GM12801 (cell line): ENCODE data around the gene GRID2.

Experiments used
- TF ChIP-seq, protein P1 (sequence below): IDR thresholded peaks from one replicate; pipeline ENCODE4 v1.5.1; 2011; ENCODE audit warnings: control low read depth; ENCODE audit not compliant: insufficient read length; ENCODE audit errors: extremely low read depth

GRID2 gene

DNA sequence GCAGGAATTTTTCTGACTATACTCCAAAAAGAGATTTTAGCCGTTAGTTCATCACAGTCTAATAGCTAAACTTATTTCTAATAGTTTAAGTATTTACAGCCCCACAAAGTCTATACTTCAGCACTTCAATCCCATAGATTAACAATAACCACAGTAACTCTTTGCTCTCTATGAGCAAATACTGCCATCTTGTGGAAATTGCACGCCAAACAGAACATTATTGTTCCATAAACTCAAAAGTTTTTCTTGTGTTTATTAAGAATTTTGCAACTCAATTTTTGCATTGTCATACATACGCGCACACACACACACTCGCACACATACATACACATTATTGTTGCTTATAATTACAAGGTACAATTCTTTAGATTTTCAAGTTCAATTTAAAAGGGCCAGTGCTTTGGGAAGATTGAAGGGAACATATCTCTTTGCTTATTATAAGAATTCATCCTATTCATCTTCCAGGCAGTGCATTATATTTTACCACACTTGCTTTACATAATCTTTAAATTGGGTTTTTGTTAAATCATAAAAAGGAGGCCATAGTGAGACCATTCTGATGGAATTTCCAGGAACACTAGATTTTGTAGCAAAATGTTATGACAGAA is 1461.0 kb downstream of the GRID2 start:
- TF ChIP-seq, protein P1, sequence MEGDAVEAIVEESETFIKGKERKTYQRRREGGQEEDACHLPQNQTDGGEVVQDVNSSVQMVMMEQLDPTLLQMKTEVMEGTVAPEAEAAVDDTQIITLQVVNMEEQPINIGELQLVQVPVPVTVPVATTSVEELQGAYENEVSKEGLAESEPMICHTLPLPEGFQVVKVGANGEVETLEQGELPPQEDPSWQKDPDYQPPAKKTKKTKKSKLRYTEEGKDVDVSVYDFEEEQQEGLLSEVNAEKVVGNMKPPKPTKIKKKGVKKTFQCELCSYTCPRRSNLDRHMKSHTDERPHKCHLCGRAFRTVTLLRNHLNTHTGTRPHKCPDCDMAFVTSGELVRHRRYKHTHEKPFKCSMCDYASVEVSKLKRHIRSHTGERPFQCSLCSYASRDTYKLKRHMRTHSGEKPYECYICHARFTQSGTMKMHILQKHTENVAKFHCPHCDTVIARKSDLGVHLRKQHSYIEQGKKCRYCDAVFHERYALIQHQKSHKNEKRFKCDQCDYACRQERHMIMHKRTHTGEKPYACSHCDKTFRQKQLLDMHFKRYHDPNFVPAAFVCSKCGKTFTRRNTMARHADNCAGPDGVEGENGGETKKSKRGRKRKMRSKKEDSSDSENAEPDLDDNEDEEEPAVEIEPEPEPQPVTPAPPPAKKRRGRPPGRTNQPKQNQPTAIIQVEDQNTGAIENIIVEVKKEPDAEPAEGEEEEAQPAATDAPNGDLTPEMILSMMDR: no peak

DNA sequence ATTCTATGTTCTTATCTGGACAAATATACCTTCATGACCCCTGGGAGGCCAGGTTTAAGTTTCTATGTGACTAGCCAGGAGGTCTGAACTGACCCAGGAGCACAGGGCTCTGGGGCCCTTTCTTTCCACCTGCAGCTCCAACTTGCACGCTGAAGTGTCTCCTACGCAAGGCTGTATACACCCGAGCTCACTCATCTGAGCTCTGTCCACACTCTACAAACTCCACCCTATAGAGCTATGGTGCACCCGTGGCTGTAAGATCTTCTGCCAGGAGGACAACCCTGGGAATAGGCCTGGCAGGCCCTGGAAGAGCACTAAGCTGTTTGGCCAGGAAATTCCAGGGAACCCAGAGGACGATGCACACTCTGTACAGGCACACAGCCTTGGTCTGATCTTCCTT is 1464.2 kb downstream of the GRID2 start:
- TF ChIP-seq, protein P1: no peak

DNA sequence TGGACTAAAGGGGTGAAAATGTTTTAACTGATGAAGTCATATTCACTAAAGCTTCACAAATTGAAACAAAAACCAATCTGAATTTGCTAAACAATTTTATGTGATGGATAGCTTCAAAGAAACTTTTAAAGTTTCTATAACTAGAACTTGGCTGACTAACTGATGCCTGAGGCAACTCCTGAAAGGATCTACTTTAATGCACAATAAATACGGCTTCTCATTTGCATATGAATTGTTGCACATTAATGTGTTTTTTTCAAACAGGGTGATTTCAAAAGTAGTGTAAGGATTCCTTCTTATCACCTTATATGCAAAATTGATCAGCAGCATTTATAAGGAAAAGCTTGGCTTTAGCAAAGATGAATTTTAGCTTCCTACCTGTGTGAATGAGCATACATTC is 1466.4 kb downstream of the GRID2 start:
- TF ChIP-seq, protein P1: no peak

DNA sequence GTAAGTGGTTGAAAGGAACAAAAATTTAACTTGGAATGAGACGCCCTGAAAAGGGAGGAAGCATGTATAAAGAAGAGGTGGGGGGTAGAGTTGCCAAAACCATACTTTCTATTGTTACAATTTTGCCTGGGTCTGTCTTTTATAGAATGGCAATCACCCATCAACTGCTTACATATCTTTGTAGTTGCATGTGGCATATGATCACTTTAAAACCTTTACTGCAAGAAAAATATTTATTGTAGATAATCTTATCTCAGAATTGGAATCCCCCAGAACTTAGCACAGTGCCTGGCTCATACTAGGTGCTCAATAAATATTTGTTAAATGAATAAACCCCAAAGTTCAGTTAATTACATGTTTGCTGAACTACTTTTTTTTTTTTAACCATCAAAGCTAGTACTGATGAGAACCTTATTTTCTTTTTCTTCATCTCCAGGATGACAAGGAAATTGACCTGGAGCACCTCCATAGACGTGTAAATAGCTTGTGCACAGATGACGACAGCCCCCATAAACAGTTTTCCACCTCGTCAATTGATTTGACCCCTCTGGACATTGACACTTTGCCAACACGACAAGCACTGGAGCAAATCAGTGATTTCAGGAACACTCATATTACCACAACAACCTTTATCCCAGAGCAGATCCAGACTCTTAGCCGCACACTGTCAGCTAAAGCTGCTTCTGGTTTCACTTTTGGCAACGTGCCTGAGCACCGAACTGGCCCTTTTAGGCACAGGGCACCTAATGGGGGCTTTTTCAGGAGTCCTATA is 1468.1 kb downstream of the GRID2 start:
- TF ChIP-seq, protein P1: no peak

DNA sequence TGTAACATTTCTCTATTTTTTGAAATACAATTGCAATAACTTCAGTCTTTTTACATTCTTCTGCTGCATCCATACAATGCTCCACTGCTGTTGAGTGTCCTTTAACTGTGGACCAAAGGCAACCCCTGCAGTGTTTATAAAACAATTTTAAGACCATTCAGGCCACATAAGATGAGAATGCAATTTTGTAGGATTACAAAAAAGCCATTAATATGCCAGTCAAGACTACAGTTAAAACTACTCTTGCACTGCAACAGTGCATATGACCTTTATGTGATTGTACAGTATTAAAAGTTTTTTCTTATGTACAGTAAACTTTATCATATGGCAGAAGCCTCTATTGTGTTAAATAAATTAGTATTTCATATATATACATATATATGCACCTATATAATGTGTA is 1469.1 kb downstream of the GRID2 start:
- TF ChIP-seq, protein P1: no peak

DNA sequence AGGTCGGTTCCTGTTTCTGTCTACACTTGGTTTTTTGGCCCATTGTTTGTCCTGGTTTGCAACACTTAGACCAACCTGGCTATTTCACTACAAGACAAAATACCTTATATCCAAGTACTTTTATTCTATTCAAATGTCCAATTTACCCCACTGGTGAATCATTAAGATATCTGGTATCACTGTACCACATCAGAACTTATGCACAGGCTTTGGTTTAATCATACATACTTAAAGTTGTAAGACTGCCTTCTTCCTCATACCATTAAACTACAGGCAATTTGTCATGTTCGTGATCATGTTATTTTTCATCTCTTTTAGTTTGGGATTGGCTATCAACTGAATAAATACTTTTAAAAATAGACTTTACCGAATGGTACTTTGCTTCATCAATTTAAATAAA is 1471.8 kb downstream of the GRID2 start:
- TF ChIP-seq, protein P1: no peak

DNA sequence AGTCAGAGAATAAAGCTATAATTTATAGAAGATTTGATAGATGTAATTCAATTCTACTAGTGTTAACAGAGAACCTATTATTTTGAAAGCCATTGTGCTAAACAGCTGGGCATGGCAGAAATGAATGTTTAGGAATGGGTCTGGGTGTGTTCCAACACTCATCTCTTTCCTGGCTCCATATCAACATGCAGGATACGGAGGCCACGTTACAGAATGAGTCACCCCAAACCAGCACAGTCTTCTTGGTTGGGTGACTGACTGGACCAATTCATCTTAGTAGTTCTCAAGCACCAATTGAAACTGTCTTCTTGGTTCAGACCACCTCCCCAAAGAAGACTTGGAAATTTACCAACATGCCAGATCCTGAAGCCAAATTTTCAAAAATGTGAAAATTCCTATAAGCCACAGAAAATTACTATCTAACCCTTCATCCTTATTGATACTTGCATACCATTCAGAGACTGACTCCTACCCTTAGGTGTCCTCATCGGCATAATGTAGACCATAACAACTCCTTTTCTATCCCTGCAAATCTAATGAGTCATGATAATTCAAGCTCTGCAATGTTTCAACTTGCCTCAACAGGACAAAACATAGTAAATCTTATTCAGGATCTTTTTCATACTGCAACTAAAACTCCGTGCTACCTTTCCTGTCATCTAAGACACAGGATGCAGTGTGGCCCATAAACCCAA is 1472.8 kb downstream of the GRID2 start:
- TF ChIP-seq, protein P1: no peak
